ENCODE results near the gene SLC66A2.
"Not testable (repeated sequence)": the region's sequence is repeated elsewhere in the genome, so short reads cannot be mapped to it uniquely, and the experiment has no call there.

Gene SLC66A2

DNA sequence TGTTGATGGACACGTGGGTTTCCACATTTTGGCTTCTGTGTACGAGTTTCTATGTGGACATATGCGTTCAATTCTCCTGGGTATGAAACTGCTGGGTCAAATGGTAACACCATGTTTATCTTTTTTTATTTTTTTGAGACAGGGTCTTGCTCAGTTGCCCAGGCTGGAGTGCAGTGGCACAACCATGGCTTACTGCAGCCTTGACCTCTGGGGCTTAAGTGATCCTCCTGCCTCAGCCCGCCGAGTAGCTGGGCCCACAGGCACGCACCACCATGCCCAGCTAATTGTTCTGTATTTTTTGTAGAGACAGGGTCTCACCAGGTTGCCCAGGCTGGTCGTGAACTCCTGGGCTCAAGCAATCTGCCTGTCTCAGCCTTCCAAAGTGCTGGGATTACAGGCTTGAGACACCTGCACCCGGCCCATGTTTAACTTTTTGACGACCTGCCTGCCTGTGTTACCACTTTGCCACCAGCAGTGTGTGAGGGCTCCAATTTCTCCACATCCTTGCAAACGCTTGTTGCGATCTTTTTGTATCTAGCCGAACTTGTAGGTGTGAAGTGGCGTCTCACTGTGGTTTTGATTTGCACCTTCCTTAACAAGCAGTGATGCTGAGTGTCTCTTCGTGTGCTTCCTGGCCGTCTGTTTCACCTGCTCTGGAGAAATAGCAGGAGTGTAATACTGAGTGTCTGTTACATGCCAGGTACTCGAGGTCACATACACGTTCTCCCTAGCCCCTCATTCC, 19.9 kb upstream of the SLC66A2 start:
- DNase-seq (ENCODE audit: low read depth), result no peak

GRCh38 chr18:79970419-79971133, 19.1 kb upstream of the SLC66A2 start:
- DNase-seq (ENCODE audit: low read depth), result no peak

GRCh38 chr18:79965119-79965902, 13.9 kb upstream of the SLC66A2 start:
- DNase-seq (ENCODE audit: low read depth), result no peak

GRCh38 chr18:79964330-79965118, 13.1 kb upstream of the SLC66A2 start, which contains the start of gene HSBP1L1:
Gene HSBP1L1 (plus strand): TSS chr18:79964643. CDS start chr18:79964736, 93 bp downstream.
- peak; percentile 25 for DNase-seq (ENCODE audit: low read depth)

- DNase-seq (ENCODE audit: low read depth), result no peak
These were observed 12.3 kb upstream of the SLC66A2 start for GRCh38 chr18:79963658-79964329.

DNA sequence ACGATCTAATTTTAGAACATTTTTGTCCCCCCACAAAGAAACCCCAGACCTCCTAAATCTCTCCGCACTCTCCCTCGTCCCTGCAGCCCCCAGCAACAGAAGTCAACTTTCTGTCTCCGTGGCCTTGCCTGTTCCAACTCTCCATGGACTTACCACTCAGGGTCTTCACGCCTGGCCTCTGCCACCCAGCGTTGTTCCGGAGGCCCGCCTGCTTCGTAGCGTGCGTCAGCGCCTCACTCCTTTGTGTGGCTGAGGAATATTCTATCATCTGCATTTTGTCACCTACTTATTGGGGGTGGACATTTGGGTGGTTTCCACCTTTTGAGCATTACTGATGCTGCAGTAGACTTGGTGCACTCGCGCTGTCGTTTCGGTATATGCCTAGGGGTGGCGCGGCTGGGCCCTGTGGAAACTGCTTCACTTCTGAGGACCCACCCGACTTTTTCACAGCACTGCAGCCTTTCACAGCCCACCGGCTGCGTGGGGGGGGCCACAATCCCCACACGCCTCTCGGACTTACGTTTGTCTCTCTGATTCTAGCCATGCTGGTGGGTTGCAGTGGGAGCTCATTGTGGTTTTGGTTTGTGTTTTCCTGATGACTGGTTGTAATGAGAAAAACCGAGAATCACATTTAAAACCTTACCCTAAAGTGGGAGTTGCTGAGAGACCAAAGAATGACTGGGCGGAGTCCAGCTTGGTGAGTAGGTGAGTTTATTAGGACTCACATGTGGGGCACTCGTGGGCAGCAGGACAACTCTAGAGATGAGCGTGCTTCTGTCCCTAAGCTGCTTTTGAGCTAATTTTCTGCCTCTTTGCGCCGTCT, 11.6 kb upstream of the SLC66A2 start:
- DNase-seq (ENCODE audit: low read depth), result no peak

DNA sequence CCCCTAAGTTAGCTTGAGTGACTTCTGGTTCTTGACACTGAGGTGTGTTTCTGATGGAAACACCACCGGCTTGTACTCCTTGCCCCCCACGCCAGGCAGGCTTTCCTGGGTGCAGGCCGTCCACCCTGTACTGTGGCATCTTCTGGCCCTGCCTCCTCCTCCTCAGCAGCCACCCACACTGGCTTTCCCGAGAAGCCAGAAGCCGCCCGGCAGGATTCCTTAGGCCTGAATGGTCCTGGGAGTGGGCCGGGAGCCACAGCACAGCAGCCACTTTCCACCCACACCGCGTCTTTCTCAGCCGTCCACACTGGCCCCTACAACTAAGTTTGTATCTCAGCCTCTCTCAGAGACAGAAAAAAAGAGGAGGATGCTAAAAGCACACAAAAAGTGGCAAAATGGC, 10.9 kb upstream of the SLC66A2 start:
- DNase-seq (ENCODE audit: low read depth), result no peak

DNA sequence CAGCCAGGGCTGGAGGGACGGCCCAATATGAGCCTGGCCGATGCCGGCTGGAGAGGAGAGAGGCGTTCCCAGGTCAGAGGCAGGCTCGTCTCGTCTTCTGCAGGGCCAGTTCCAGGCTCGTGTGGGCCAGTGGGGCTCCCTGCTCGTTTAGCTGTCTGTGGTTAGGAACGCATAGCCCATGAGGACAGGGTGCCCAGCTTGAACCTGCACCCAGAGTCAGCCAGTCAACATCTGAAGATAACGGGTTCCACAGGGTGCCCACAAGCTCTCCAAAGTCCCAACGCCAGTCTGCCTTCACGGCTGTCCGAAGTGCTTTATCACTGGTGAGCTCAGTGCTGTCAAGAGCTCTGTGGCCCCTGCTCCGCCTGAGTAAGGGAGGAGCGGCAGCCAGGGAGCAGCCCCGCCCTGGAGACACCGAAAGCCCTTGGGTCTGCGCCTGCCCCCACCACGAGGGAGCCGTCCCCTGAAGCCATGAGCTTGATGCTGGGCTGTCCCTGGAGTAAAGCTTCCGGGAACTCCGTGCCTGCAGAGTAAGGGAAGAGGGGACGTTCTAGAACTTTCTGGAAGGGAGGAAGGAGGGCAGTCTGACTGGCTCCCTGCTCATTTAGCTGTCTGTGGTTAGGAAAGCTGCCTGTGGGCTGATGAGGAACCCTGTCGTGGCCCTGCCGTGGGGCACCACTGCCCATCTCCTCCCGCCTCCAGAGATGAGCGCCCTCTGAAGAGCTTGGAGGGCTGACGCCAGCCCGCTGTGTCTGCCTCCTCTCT, 10.3 kb upstream of the SLC66A2 start:
- no peak for DNase-seq (ENCODE audit: low read depth)

DNA sequence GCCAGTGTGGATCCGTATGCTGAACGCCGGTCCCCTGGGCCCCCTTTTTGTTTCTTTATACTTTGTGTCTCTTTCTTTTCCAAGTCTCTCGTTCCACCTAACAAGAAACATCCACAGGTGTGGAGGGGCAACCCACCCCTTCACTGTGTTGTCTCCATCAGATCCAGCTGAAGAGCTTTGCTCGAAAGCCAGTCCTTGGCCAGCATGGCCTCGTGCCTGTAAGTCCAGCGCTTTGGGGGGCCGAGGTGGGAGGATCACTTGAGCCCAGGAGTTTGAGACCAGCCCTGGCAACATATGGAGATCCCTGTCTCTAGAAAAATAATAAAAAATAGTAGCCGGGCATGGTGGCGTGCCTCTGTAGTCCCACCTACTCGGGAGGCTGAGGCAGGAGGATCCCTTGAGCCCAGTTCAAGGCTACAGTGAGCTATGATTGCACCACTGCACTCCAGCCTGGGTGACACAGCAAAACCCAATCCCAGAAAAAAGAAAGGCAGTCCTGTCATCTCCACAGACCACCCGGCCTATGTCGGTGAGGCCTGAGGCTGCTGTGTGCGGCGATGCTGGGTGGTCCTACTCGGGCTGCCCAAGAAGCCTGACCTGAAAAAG, 9.6 kb upstream of the SLC66A2 start:
- DNase-seq (ENCODE audit: low read depth), result no peak

DNA sequence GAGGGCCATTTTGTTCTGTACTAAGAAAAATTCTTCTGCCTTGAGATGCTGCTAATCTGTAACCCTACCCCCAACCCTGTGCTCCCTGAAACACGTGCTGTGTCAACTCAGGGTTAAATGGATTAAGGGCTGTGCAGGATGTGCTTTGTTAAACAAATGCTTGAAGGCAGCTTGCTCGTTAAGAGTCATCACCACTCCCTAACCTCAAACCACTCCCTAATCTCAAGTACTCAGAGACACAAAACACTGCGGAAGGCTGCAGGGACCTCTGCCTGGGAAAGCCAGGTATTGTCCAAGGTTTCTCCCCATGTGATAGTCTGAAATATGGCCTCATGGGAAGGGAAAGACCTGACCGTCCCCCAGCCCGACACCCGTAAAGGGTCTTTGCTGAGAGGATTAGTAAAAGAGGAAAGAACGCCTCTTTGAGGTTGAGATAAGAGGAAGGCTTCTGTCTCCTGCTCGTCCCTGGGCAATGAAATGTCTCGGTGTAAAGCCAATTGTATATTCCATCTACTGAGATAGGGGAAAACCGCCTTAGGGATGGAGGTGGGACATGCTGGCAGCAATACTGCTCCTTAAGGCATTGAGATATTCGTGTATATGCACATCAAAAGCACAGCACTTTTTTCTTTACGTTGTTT, 8.8 kb upstream of the SLC66A2 start:
- DNase-seq (ENCODE audit: low read depth), result not testable (repeated sequence)

DNA sequence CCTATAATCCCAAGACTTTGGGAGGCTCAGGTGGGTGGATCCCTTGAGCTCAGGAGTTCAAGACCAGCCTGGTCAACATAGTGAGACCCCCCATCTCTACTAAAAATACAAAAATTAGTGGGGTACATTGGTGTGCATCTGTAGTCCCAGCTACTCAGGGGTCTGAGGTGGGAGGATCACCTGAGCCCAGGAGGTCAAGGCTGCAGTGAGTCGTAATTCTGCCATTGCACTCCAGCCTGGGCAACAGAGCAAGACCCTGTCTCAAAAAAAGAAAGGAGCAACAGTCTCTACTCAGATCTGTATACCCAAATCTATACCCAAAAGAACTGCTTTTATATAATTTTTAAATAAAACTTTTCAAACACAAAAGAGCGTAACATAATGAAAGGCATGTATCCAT, 7.5 kb upstream of the SLC66A2 start:
- no peak for DNase-seq (ENCODE audit: low read depth)

GRCh38 chr18:79956276-79956675, 4.8 kb upstream of the SLC66A2 start:
- no peak for DNase-seq (ENCODE audit: low read depth)

GRCh38 chr18:79955302-79956075, 4.0 kb upstream of the SLC66A2 start:
- no peak for DNase-seq (ENCODE audit: low read depth)

DNA sequence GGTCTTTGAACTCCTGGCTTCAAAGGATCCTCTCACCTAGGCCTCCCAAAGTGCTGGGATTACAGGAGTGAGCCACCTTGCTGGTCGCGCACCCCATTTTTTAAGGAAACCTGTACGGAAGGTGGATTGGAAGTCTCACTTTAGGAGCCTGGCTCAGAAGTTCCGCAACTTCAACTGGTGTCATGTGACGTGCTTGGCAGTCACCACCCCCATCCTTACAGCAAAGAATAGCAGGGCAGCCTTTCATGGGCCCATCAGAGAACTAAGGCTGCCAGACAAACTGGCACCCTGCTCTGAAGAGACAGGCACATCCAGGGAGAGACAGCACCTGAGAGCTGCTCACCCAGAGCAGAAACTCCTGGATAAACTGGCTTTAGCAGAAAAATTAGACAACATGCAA, 3.3 kb upstream of the SLC66A2 start:
- DNase-seq (ENCODE audit: low read depth), result no peak

DNA sequence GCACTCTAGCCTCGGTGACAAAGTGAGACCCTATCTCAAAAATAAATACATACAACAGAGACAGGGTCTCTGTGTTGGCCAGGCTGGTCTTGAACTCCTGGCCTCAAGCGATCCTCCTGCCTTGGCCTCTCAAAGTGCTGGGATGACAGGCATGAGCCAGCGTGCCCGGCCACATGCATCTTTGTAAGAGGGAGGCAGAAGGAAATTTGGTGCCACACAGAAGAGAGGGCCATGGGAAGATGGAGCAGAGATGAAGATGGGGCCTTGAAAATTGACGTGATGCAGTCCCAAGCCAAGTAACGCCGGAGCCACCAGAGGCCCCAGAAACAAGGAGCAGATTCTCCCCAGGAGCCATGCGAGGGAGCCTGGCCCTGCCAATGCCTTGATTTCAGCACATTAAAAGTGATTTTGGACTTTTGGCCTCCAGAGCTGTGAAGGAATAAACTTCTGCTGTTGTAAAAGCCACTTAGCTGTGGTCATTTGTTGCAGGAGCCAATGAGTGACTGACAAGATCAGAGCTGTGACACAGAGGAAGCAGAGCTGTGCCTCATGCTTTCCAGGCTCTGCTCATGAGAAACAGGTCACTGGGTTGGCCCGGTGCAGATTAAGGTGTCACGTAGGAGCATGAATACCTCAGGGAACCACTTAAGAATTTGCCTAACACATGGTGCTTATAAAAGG, 2.7 kb upstream of the SLC66A2 start:
- no peak for DNase-seq (ENCODE audit: low read depth)

DNA sequence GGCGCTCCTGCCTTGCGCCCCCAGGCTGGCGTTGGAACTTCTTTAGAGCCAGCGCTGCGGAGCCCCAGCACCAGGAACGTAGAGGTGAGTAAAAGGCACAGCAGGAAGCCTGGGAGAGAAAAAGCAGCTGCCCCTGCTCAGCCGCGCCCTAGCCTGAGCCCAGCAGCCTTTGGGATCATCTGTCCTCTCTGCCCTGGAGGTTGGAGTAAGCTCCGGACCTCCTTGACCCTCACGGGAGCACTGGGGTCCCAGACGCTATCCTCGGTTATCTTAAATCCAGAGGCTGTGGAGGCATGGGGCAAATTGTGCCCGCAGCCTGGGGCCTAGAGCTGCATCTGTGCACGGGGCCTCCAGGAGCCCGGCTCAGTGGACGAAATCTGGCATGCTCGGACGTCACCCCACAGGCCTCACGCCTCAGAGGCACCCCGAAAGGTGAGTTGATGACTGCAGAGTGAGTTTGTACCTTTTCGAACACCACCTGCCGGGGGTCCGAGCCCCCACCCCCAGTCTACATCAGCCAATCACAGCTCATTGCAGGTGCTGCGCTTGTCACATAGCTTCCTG, 1.6 kb upstream of the SLC66A2 start:
- DNase-seq (ENCODE audit: low read depth), result no peak

- no peak for DNase-seq (ENCODE audit: low read depth)
These were observed 1.1 kb upstream of the SLC66A2 start for GRCh38 chr18:79952456-79952995.

Data from stimulated activated CD4-positive, alpha-beta T cell treated with anti-CD3 and anti-CD28 coated beads, Interleukin-2, amount 100 ng/mL, for 4 hours (primary cell).